T follicular helper cell (primary cell): ENCODE results near the gene PLCH1.
"Not testable (repeated sequence)": the region's sequence is repeated elsewhere in the genome, so short reads cannot be mapped to it uniquely, and the experiment has no call there.

Experiments
- DNase-seq: peaks from one replicate; pipeline ENCODE4 v3.0.0-alpha.2; 2020; ENCODE audit warnings: low read depth

The PLCH1 gene

DNA sequence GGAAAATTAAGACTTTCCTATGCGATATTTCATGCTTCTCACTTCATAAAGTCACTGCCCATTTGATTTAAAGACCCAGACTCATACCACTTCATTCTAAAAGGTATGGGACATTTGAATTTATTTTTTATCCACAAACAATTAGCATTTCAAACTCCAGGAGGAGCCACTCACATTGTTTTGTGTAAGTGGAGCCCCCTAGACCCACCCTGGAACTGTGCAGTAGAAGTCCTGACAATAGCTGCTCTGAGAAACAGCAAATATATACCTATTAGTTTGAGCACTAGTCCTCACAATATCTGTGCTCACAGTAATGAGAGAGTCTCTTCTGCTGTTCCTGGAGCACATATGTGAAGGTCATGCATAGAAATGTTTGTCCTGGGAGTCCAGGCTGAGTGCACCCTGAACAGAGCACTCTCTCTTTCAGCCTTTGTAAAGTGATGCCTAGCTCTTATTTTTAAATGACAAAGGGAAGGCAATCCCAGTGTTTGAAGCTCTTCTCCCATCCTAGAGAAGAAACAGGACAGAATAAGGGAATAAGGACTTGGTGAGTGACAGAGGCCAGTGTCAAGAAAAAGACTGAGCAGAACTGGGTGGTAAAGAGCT, 323.9 kb downstream of the PLCH1 start:
- no peak for DNase-seq

DNA sequence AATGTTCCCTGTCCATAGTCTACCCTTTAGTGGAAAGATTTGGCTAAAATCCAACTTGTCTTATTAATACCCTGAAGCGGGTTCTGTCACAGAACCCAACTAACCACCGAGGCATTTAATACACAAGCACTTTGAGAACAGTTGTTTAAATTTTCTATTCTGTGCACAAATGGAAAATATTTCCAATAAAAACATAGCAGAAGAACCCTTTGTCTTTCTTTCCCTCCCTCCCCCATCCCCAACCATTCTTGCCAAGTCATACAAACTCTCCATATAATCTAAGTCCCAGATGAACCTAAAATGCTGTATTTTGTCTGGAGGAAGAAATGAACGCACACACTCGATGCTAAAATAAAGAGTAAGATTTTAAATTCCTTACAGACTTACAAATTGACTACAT, 324.5 kb downstream of the PLCH1 start:
- DNase-seq: no peak

DNA sequence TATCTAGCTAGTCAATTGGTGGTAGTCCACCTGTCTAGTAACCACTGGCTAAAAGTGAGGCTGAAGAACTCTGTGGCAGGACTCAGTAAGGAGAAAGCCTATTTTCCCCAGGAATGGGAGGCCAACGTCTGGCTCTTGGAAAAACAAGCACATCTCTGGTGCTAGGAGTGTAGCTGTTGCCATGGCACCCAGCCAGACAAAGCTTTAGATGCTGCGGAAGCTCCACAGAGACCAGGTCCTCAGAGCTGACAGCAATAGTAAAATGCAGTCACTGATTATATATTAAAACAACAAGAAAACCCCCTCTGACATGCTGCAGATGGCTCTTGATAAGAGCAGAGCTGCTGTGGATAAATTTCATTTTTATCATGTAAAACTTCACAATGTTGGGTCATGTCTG, 326.5 kb downstream of the PLCH1 start:
- no peak for DNase-seq

- DNase-seq: no peak
These were observed 327.8 kb downstream of the PLCH1 start for GRCh38 chr3:155417119-155417517.

DNA sequence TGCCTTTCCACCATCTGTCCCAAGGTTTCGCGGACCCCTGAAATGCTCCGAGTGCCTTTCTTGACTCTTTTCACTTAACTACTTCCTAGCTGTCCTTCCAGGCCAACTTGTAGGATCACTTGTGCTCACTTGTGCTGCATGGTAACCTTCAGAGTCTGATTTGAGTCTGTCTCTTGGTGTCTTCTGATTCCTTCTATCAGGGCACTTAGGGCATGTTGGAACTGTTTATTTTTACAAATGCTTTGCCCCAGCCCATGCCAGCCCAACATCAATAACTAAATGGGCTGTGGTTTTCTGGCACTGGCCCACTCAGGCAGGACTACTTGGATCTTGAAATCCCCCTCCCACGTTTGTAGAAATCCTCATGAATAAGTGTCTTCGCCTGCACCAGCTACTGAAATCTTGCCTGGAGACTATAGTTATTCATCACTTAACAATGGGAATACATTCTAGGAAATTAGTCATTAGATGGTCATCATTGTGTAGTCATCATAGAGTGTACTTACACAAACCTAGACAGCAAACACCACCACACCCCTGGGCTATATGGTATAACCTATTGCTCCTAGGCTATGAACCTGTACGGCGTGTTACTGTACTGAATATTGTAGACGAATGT, 328.3 kb downstream of the PLCH1 start:
- no peak for DNase-seq

GRCh38 chr3:155412904-155413303, 332.0 kb downstream of the PLCH1 start:
- DNase-seq: no peak

GRCh38 chr3:155411500-155412223, 333.2 kb downstream of the PLCH1 start:
- no peak for DNase-seq

DNA sequence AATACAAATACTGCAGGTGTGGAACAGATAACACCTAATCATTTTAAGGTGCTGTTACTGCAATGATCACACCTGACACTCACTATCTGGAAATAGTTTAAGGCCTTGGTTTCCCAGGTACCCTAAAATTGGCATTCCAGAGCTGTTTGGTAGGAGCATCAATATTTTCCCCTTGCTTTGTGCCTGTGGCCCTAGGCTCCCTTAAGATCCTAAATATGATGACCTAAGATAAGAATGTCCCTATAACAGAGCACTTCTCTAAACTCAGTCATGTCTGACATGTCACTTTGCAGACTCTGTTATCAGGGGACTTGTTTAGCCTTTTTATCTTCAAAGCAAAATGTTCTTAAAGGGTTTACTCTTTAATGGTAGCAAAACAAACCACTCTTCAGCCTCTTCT, 335.5 kb downstream of the PLCH1 start:
- no peak for DNase-seq

DNA sequence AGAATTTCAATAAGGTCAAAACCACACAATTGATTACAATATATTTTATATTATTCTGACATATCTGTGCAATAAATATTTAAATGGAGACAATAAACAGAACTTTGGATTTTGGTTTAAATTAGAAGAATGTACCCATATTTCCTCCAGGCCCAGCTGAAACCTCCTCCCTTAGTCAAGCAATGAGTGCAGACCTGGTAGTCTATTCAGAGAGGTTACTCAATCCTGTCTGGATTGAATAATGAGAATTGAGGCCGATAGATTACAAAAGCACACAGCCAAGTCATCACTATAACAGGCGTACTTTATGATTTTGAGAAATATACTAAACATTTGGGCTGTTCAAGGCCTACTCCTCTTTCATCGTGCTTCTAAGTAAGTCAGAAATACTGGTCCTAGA, 336.9 kb downstream of the PLCH1 start:
- DNase-seq: no peak

- DNase-seq: no peak
These were observed 337.5 kb downstream of the PLCH1 start for GRCh38 chr3:155407331-155407730.

DNA sequence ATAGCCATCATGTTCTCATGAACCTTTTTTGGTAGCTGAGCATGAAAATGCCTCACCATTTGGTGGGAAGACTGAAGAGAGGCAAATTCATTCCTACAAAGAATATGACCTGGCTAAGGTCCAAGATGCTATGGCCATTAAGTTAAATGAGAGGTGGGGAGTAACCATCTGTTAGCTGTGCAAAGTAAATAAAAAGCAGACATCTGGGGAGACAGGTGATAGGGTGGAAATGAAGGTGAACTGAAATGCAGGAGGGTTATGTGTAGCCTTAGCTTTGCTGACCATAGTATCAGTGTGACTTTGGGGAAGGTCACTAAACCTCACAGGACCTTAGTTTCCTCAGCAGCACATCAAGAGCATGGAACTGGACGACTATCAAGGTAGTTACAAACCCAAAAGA, 340.4 kb downstream of the PLCH1 start:
- no peak for DNase-seq

DNA sequence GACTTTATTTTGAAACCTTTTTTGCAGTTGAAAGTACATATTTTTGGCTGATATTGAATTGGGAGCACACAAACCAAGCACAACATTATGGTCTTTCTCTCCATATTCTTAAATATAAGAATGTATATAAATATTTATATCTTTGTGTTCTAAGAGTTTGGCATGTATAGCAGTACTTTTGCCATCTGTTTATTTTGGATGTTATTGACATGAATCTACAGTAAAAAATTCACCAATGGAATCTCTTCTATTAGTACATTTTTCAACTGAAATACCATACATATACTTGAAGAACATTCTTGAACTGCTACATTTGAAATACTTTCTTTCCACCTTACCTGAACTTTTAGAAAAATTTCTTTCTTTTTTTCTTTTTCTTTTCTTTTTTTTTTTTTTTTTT, 342.2 kb downstream of the PLCH1 start:
- DNase-seq: no peak

DNA sequence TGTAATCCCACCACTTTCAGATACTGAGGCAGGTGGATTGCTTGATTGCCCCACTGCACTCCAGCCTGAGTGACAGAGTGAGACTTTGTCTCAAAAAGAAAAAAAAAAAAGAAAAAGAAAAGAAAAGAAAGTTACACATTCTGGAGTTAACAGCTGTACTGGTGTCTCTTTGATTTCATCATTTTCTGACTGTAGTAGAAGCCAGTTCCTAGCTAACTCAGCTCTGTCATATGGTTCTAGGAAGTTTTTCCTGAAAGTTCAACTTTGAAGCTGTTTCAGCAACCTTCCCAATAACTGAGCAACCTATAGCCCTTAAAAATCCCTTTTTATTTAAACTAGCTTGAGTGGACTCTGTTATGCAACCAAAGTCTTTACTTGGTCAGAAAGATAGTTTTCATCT, 346.8 kb downstream of the PLCH1 start:
- no peak for DNase-seq

GRCh38 chr3:155394896-155395295, 350.0 kb downstream of the PLCH1 start:
- not testable (repeated sequence) for DNase-seq

GRCh38 chr3:155394240-155394639, 350.6 kb downstream of the PLCH1 start:
- no peak for DNase-seq

DNA sequence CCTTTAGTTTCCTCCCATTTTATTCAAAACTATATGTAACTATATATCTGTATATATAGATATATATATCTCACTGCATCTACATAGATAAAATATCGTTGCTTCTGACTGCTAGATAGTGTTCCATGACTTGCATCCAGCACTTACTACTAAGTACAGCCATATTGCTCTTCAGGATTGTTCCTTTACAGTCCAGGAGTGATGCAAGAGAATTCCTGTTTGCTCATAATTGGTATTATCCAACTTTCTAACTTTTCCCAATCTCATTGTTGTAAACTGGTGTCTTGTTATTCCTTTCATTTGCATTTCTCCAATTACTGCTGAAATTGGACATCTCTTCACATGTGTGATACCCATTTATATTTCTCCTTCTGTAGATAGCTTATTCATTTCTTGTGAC, 351.6 kb downstream of the PLCH1 start:
- DNase-seq: no peak

GRCh38 chr3:155392138-155392537, 352.7 kb downstream of the PLCH1 start:
- DNase-seq: no peak

DNA sequence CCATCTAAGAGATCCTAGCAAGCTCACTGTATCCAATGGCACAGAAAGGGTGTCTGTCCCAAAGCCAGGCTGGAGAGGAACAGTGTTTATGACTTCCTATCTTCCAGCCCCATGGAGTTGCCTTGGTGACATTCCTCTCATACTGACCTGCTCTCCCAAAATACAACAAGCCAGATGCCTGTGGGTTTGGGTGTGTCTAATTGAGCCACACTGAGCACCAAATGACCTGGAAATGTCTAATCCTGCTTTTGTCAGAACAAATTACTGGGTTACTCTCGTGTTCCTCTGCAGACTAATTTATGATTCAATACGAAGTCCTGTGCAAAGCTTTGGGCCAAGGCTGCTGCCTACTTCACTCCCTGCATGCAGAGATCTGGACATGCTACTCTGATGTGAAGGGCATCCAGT, 353.3 kb downstream of the PLCH1 start:
- DNase-seq: no peak

GRCh38 chr3:155391104-155391503, 353.8 kb downstream of the PLCH1 start:
- DNase-seq: no peak

- no peak for DNase-seq
These were observed 354.5 kb downstream of the PLCH1 start for GRCh38 chr3:155390351-155390750.

- DNase-seq: no peak
These were observed 356.5 kb downstream of the PLCH1 start for GRCh38 chr3:155388417-155388816.

DNA sequence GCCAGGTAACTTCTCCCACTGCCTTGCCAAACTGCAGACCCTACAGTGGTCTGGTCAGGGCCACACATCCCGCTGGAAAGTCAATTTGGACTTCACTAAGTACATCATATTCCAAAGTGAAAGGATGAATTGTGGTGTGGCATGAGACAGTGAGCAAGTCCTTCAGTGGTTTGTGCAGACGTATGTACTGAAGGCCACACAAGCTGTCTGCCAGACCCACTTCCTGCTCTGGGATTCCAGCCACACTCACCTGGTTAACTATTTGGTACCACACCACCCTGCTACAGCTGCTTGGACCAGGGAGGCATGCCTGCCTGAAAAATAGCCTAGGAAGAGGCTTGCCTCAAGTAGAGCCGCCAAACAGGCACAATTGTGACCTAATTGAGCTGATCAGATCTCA, 357.3 kb downstream of the PLCH1 start:
- DNase-seq: no peak

- no peak for DNase-seq
These were observed 358.0 kb downstream of the PLCH1 start for GRCh38 chr3:155386919-155387318.
